ENCODE measurements around the gene CKMT2. TPM values are rescaled to one million over a fixed set of nuclear protein-coding genes. Genes with fewer than 3 reads are reported as not detected.

The CKMT2 gene
- total RNA-seq, 2 donors from 2014 or later, result 0.40 to 2.0 TPM

- Histone ChIP-seq H3K36me3 (no peaks in the 10 kb centered on the region), H3K9ac (ENCODE audit: low read depth in 2 of 2, low read length in 2 of 2) (no peak overlapping the region), H3K4me3 (no peak overlapping the region), H3K4me1 (no peaks in the 10 kb centered on the region), H3K27me3 (no peaks in the 10 kb centered on the region), H3K27ac (no peak overlapping the region), H3K9me3 (no peaks in the 10 kb centered on the region)
- intact Hi-C loops (cut with DNase I), result no loop called here
- TF ChIP-seq, protein P1, sequence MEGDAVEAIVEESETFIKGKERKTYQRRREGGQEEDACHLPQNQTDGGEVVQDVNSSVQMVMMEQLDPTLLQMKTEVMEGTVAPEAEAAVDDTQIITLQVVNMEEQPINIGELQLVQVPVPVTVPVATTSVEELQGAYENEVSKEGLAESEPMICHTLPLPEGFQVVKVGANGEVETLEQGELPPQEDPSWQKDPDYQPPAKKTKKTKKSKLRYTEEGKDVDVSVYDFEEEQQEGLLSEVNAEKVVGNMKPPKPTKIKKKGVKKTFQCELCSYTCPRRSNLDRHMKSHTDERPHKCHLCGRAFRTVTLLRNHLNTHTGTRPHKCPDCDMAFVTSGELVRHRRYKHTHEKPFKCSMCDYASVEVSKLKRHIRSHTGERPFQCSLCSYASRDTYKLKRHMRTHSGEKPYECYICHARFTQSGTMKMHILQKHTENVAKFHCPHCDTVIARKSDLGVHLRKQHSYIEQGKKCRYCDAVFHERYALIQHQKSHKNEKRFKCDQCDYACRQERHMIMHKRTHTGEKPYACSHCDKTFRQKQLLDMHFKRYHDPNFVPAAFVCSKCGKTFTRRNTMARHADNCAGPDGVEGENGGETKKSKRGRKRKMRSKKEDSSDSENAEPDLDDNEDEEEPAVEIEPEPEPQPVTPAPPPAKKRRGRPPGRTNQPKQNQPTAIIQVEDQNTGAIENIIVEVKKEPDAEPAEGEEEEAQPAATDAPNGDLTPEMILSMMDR (IDR thresholded peaks at IDR 0.05), result no peak
- DNase-seq, result no peak
Observed at GRCh38 chr5:81209386-81209785, 23.7 kb upstream of the CKMT2 start.

- H3K36me3 ChIP-seq, result no peaks in the 10 kb centered on the region
- H3K9me3 ChIP-seq, result no peaks in the 10 kb centered on the region
- no peak overlapping the region for H3K9ac ChIP-seq (ENCODE audit: low read depth in 2 of 2, low read length in 2 of 2)
- H3K27ac ChIP-seq, result no peak overlapping the region
- TF ChIP-seq, protein P1 (IDR thresholded peaks at IDR 0.05), result no peak
- H3K27me3 ChIP-seq, result no peaks in the 10 kb centered on the region
- intact Hi-C loops (cut with DNase I), result no loop called here
- DNase-seq, result no peak
- H3K4me1 ChIP-seq, result no peaks in the 10 kb centered on the region
- H3K4me3 ChIP-seq, result no peak overlapping the region
Observed at GRCh38 chr5:81209869-81210493, 23.1 kb upstream of the CKMT2 start.

- DNase-seq, result no peak
- TF ChIP-seq, protein P1 (IDR thresholded peaks at IDR 0.05), result no peak
- Histone ChIP-seq H3K27me3 (no peaks in the 10 kb centered on the region), H3K27ac (no peak overlapping the region), H3K36me3 (no peaks in the 10 kb centered on the region), H3K4me1 (no peaks in the 10 kb centered on the region), H3K9ac (ENCODE audit: low read depth in 2 of 2, low read length in 2 of 2) (no peak overlapping the region), H3K4me3 (no peak overlapping the region), H3K9me3 (no peaks in the 10 kb centered on the region)
- intact Hi-C loops (cut with DNase I), result no loop called here
Observed at GRCh38 chr5:81212211-81212751, 20.8 kb upstream of the CKMT2 start.

- DNase-seq, result no peak
- Histone ChIP-seq H3K9ac (ENCODE audit: low read depth in 2 of 2, low read length in 2 of 2) (no peak overlapping the region), H3K9me3 (no peaks in the 10 kb centered on the region), H3K27ac (no peak overlapping the region), H3K36me3 (no peaks in the 10 kb centered on the region), H3K4me3 (no peak overlapping the region), H3K27me3 (no peaks in the 10 kb centered on the region), H3K4me1 (no peaks in the 10 kb centered on the region)
- TF ChIP-seq, protein P1 (IDR thresholded peaks at IDR 0.05), result no peak
- intact Hi-C loops (cut with DNase I), result no loop called here
Observed at GRCh38 chr5:81213070-81213469, 20.1 kb upstream of the CKMT2 start.

DNA sequence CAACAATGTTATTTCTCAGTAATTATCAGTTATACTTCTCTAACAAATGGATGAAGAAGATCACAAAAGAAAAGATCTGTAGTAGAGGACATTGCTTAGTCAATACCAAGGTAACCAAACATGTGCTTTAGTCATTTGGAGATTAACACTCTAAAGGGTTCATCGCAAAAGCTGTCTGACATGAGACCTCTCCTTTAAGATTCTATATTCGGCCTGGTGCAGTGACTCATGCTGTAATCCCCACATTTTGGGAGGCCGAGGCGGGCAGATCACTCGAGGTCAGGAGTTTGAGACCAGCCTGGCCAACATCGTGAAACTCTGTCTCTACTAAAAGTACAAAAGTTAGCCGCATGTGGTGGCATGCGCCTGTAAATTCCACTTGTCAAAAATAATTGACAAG lies 18.3 kb upstream of the CKMT2 start:
- TF ChIP-seq, protein P1 (IDR thresholded peaks at IDR 0.05), result no peak
- intact Hi-C loops (cut with DNase I), result no loop called here

More for the DNA sequence above, 18.3 kb upstream of the CKMT2 start:
- Histone ChIP-seq H3K27ac (no peak overlapping the region), H3K4me1 (no peaks in the 10 kb centered on the region), H3K9me3 (no peaks in the 10 kb centered on the region), H3K36me3 (no peaks in the 10 kb centered on the region), H3K27me3 (no peaks in the 10 kb centered on the region), H3K4me3 (no peak overlapping the region), H3K9ac (ENCODE audit: low read depth in 2 of 2, low read length in 2 of 2) (no peak overlapping the region)
- no peak for DNase-seq

Measured in colonic mucosa (tissue), 4 donors.